ENCODE data around the gene EEF1A2. TPM values are rescaled to one million over a fixed set of nuclear protein-coding genes. Genes with fewer than 3 reads are reported as not detected.

Gene EEF1A2
- total RNA-seq, 6 experiments from 2014 or later, result 1.1 to 7.2 (median 1.7) TPM

DNA sequence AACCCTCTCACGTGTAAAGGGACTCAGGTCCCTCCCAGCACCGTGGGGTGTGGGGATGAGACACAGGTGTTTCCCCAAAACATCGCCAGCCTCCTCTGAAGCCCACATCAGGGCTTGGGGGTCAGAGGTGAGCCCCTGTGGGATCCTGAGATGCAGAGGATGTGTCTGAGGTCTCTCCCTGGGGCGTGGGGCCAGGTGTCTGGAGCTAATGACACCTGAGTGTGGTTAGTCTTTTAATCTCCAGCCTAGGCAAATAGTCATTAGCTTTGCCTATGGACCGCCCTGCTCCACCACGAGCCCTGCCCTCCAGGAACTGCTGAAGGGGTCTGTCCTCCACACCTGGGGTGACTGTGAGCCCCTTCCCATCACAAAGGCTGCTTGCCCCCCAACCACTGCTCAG, 46.9 kb upstream of the EEF1A2 start:
- DNase-seq, result no peak
- peaks cover 19% of the 10 kb centered on the region for H3K27me3 Mint-ChIP-seq (ENCODE audit: insufficient read depth)
- no peak overlapping the region for H3K4me3 Mint-ChIP-seq
- H3K27ac Mint-ChIP-seq, result no peak overlapping the region
- peaks cover 5% of the 10 kb centered on the region for H3K4me1 Mint-ChIP-seq (ENCODE audit: low read depth)
- no peaks in the 10 kb centered on the region for H3K9me3 Mint-ChIP-seq
- no peaks in the 10 kb centered on the region for H3K36me3 Mint-ChIP-seq (ENCODE audit: low read depth)
- TF ChIP-seq, protein P1, sequence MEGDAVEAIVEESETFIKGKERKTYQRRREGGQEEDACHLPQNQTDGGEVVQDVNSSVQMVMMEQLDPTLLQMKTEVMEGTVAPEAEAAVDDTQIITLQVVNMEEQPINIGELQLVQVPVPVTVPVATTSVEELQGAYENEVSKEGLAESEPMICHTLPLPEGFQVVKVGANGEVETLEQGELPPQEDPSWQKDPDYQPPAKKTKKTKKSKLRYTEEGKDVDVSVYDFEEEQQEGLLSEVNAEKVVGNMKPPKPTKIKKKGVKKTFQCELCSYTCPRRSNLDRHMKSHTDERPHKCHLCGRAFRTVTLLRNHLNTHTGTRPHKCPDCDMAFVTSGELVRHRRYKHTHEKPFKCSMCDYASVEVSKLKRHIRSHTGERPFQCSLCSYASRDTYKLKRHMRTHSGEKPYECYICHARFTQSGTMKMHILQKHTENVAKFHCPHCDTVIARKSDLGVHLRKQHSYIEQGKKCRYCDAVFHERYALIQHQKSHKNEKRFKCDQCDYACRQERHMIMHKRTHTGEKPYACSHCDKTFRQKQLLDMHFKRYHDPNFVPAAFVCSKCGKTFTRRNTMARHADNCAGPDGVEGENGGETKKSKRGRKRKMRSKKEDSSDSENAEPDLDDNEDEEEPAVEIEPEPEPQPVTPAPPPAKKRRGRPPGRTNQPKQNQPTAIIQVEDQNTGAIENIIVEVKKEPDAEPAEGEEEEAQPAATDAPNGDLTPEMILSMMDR (IDR thresholded peaks at IDR 0.05), result no peak

DNA sequence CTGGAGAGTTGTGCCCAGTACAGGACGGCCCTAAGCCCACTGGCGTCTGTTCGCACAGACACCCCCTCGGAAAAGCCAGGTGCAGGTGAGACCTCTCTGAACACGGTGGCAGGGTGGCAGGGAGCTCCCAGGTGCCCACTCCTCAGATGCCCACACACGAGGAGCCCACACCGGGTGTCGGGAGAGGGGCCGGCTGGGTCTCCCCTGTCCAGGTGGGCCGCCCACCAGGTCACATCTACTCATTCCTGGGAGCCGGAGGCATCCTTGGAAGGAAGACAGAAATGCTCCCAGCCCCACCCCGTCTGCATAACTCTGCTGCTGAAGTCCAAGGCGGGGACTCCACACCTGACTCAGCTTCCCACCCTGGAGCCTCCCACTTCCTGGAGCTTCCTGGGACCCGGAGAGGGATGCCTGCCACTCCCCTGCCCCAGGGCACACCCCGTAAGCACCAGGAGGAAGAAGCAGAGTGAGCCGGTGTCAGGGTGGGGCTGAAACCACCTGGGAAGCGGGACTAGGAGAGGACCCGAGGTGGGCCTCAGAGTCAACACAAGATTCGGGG, 46.2 kb upstream of the EEF1A2 start:
- no peak overlapping the region for H3K4me3 Mint-ChIP-seq

DNA sequence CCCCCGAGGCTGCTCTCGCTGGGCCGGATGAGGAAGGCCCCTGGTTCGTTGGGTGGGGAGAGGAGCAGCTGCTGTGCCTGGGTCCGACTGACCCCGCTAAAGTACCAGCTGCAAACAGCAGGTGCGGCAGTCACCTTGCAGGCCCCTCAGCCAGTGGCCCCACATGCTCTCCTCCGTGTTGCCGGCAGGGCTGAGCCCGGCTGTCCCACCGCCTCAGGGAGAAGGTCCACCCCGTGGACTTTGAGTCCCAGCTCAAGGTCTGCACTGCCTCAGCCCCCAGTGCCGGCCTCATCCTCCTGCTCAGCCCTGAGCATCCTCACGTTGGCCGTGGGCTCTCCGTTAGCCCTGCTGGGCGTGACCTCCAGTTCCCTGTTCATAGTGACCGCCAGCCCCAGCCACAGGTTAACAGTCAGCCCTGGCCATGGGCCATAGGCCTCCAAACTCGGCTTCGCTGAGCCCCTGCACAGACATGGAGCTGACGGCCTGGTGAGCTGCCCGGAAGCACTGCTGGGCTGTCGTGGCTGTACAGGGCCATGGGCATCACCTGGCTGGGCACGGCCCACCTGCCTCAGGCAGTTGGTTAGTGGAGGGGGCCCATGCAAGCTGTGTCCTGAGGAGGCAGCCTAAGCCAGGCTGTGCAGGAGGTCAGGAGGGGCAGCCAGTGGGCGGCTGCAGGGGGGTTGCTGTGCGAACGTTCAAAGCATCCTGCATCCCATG, 45.5 kb upstream of the EEF1A2 start:
- H3K27ac Mint-ChIP-seq, result no peak overlapping the region
- H3K27me3 Mint-ChIP-seq (ENCODE audit: insufficient read depth), result peaks cover 17% of the 10 kb centered on the region
- H3K36me3 Mint-ChIP-seq (ENCODE audit: low read depth), result no peaks in the 10 kb centered on the region
- no peaks in the 10 kb centered on the region for H3K9me3 Mint-ChIP-seq
- H3K4me3 Mint-ChIP-seq, result no peak overlapping the region
- peaks cover 10% of the 10 kb centered on the region for H3K4me1 Mint-ChIP-seq (ENCODE audit: low read depth)
- TF ChIP-seq, protein P1 (IDR thresholded peaks at IDR 0.05), result no peak
- DNase-seq, result no peak

More for the DNA sequence above, 46.2 kb upstream of the EEF1A2 start:
- Mint-ChIP-seq H3K27ac (no peak overlapping the region), H3K4me1 (ENCODE audit: low read depth) (peaks cover 10% of the 10 kb centered on the region), H3K9me3 (no peaks in the 10 kb centered on the region), H3K36me3 (ENCODE audit: low read depth) (no peaks in the 10 kb centered on the region), H3K27me3 (ENCODE audit: insufficient read depth) (peaks cover 18% of the 10 kb centered on the region)
- DNase-seq, result no peak
- TF ChIP-seq, protein P1 (IDR thresholded peaks at IDR 0.05), result no peak

DNA sequence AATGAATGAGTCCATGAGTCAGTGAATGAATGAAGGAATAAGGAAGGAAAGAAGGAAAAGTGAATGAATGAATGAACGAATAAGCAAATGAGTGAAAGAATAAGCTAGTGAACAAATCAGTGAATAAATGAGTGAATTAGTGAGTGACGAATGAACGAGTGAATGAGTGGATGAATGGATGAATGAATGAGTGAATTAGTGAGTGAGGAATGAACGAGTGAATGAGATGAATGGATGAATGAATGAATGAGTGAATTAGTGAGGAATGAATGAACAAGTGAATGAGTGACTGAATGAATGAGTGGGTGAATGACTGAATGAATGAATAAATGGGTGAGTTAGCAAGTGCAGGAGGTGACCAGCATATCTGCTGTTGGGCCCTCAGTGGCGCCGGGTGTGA, 44.9 kb upstream of the EEF1A2 start:
- H3K9me3 Mint-ChIP-seq, result no peaks in the 10 kb centered on the region
- no peak for DNase-seq
- H3K27me3 Mint-ChIP-seq (ENCODE audit: insufficient read depth), result peaks cover 14% of the 10 kb centered on the region
- H3K4me1 Mint-ChIP-seq (ENCODE audit: low read depth), result peaks cover 10% of the 10 kb centered on the region
- H3K27ac Mint-ChIP-seq, result no peak overlapping the region
- H3K36me3 Mint-ChIP-seq (ENCODE audit: low read depth), result no peaks in the 10 kb centered on the region
- TF ChIP-seq, protein P1 (IDR thresholded peaks at IDR 0.05), result no peak
- no peak overlapping the region for H3K4me3 Mint-ChIP-seq

DNA sequence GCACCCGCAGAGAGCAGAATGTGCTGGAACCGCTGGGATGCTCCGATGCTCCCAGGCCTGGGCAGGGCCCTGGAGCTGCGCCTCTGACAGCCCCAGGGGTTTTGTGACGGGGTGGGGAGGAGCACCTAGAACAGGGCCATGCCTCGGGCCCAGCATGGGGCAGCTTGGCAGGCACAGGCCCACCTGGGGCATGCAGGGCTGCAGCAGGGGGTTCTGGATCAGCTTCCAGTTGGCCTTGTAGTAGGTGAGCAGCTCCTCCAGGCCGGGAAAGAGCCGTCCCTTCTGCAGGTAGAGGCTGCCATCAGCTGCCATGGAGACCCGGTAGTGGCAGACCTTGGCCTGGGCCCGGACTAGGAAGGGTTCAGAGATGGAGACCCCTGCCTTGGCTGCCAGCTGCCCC, 44.2 kb upstream of the EEF1A2 start:
- DNase-seq, result no peak
- TF ChIP-seq, protein P1 (IDR thresholded peaks at IDR 0.05), result no peak
- no peaks in the 10 kb centered on the region for H3K9me3 Mint-ChIP-seq
- no peak overlapping the region for H3K27ac Mint-ChIP-seq
- no peaks in the 10 kb centered on the region for H3K36me3 Mint-ChIP-seq (ENCODE audit: low read depth)
- no peak overlapping the region for H3K4me3 Mint-ChIP-seq
- H3K4me1 Mint-ChIP-seq (ENCODE audit: low read depth), result peaks cover 10% of the 10 kb centered on the region
- peaks cover 14% of the 10 kb centered on the region for H3K27me3 Mint-ChIP-seq (ENCODE audit: insufficient read depth)

All from HFFc6 (cell line).